Measurements from ENCODE around the gene CDK5.

The CDK5 gene

GRCh38 chr7:151059367-151060112 is 1.8 kb upstream of the CDK5 start, which contains the start of gene SLC4A2:
SLC4A2 (plus strand) TSS chr7:151059589; CDS start chr7:151061988, 2,399 bp downstream.
- FAIRE-seq (peak; percentile 73), DNase-seq (ENCODE audit: insufficient read length, low spot score) (peak; percentile 96)
- no peak for TF ChIP-seq POU2F2 (IDR thresholded peaks at IDR 0.05; ENCODE audit: low read depth, low read length)
- no peak for TF ChIP-seq PAX5 (IDR thresholded peaks at IDR 0.05; ENCODE audit: insufficient read depth, low read length, severe bottlenecking)
- 0 out of 2 replicates have a peak, but pooled peaks have one; percentile 13 for TF ChIP-seq SPI1 (IDR thresholded peaks at IDR 0.05; ENCODE audit: low read depth, low read length)

DNA sequence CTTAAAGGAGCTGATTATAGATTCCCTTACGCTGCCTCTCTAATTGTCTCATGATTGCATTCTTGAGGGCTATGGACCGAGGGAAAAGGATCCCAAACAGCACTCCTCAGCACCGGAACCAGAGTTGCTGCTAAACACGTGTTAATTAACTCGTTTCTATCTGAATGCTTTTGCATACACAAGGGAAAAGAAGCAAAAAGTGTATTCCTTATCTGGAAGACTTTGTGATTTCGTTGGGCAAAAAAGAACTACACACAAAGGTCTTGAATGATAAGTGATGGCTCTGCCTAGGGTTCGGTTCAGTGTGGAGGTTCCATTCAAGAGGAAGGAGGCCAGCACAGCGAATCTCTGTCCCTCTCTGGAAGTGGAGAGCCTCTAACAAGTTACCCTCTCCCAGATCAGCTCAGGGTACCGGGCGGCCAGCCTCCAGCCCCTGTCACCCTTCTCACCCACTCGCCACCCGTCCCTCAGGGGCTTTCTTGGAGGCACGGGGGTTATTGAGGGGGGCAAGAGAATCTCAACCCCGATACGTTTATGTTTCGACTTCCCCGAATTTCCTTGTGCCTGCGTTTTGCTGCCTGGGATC is 1.2 kb upstream of the CDK5 start:
- TF ChIP-seq PAX5 (IDR thresholded peaks at IDR 0.05; ENCODE audit: insufficient read depth, low read length, severe bottlenecking) (no peak), POLR2AphosphoS5 (IDR thresholded peaks at IDR 0.05; ENCODE audit: low read depth, low read length) (no peak), SPI1 (IDR thresholded peaks at IDR 0.05; ENCODE audit: low read depth, low read length) (no peak), TAF1 (IDR thresholded peaks at IDR 0.05; ENCODE audit: low read depth, low read length) (no peak), POLR2A (IDR thresholded peaks at IDR 0.05; ENCODE audit: low read depth, low read length) (no peak), POU2F2 (IDR thresholded peaks at IDR 0.05; ENCODE audit: low read depth, low read length) (no peak)
- no peak for DNase-seq (ENCODE audit: insufficient read length, low spot score)
- FAIRE-seq, result peak; percentile 66

DNA sequence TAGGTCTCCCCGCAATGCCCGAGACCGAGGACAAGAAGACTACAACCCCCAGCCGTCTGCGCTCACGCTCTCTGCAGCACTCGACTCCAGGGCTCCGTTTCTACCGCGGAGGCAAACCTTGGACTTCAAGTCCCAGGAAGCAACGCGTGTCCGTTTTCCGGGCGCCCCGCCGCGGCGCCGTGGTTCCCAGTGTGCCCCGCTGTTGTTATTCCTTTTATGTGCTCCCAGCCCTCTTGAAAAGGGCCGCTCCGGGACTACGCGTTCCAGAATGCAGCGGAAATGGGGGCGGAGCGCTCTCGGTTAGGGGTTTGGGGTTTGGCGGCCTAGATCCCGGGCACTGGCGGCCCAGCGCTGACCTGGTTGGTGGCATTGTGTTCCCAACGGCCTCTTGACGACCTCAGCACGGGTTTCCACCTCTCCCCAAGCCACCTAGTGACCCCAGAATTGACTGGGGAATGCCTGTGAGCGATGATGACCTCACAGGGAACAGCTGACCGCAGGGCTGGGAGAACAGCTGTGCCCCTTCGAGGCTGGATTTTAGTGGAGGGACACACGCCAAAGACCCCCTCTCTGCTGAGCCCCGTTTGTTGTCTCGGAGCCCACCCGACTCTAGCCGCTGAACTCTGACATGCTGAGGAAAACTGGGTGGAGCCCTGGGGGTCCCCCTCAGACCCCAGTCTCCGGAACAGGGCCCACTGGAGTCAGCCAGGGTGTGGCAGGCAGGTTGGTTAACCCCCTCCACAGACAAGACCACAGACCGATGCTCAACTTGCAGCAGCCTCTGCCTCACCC is 488 bp upstream of the CDK5 start:
- DNase-seq (ENCODE audit: insufficient read length, low spot score) (peak; percentile 99), FAIRE-seq (peak; percentile 96)
- TF ChIP-seq PAX5 (IDR thresholded peaks at IDR 0.05; ENCODE audit: insufficient read depth, low read length, severe bottlenecking) (no peak), POU2F2 (IDR thresholded peaks at IDR 0.05; ENCODE audit: low read depth, low read length) (peak; percentile 64; the same call in 1 of the 2 replicates)

DNA sequence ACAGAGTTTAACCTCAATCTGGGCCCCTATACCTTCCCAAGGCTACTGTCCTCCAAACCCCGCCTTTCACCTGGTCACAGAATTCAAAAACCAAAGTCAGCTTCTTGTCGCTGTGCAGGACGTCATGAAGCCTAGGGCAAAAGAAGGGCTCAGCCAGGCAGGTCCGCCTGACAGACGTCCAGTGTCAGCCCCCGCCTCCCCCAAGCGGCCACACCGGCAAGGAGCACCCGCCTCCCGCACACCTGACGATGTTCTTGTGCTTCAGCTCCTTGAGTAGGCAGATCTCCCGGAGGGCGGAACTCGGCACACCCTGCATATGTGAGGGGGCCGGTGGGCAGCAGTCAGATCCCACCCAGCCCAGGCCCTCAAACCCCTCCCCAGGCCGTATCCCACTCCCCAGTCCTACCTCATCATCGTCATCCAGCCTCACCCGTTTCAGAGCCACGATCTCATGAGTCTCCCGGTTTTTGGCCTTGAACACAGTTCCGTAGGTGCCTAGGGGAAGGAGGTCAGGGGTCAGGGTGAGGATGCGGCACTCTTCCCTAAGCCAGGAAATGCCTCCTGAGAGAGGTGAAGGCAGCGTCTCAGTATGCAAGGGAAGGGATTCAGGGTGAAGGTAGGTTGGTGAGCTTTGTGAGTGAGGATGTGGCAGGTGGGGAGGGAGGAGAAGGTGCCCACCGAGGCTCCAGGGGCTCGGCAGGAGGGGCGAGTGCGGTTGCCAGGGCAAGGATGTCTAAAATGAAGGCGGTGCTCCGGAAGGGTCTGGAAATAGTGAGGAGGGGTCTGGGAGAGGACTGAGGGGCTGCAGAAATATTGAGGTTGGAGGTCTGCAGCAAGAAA is 811 bp downstream of the CDK5 start:
- no peak for TF ChIP-seq SPI1 (IDR thresholded peaks at IDR 0.05; ENCODE audit: low read depth, low read length)
- TF ChIP-seq POLR2AphosphoS5 (IDR thresholded peaks at IDR 0.05; ENCODE audit: low read depth, low read length), result no peak
- TF ChIP-seq TAF1 (IDR thresholded peaks at IDR 0.05; ENCODE audit: low read depth, low read length), result no peak
- no peak for TF ChIP-seq POU2F2 (IDR thresholded peaks at IDR 0.05; ENCODE audit: low read depth, low read length)
- DNase-seq (ENCODE audit: insufficient read length, low spot score) (no peak), FAIRE-seq (no peak)

DNA sequence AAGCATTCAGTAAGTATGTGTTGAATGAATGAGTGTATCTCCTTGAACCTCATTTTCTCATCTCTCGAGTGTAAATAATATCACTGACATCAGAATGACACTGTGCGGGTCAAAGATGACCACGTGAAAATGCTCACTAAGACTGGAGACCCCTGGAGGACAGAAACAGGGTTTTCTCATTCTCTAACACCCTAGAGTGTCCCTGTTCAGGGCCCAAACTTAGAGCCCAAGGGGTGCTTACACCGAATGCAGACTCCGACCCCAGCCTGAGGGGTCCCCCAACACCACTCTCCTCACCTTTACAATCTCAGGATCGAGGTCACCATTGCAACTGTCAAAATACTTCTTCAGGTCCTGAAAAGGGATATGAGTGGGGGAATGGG is 1.4 kb downstream of the CDK5 start:
- DNase-seq (ENCODE audit: insufficient read length, low spot score) (no peak), FAIRE-seq (no peak)
- TF ChIP-seq SPI1 (IDR thresholded peaks at IDR 0.05; ENCODE audit: low read depth, low read length) (no peak), PAX5 (IDR thresholded peaks at IDR 0.05; ENCODE audit: insufficient read depth, low read length, severe bottlenecking) (no peak), POU2F2 (IDR thresholded peaks at IDR 0.05; ENCODE audit: low read depth, low read length) (no peak), POLR2A (IDR thresholded peaks at IDR 0.05; ENCODE audit: low read depth, low read length) (no peak), POLR2AphosphoS5 (IDR thresholded peaks at IDR 0.05; ENCODE audit: low read depth, low read length) (no peak), TAF1 (IDR thresholded peaks at IDR 0.05; ENCODE audit: low read depth, low read length) (no peak)

DNA sequence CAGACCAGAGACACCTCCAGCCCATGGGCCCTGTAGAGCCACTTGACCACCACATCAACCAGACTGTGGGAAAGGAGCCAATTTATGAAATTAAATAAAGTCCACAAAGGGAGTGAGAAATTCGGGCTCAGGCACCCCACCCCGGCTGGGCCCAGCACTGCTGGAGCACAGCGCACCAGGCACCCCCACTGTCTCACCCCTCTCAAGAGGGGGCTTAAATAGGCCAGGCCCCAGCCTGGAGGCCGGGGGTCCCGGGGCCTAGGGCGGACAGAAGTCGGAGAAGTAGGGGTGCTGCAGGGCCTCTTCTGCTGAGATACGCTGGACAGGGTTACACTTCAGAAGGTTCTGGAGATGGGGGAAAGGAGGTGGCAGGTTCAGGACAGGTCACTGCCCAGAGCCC is 3.9 kb downstream of the CDK5 start:
- no peak for TF ChIP-seq POLR2A (IDR thresholded peaks at IDR 0.05; ENCODE audit: low read depth, low read length)
- TF ChIP-seq POU2F2 (IDR thresholded peaks at IDR 0.05; ENCODE audit: low read depth, low read length), result no peak
- no peak for TF ChIP-seq TAF1 (IDR thresholded peaks at IDR 0.05; ENCODE audit: low read depth, low read length)
- TF ChIP-seq SPI1 (IDR thresholded peaks at IDR 0.05; ENCODE audit: low read depth, low read length), result no peak
- TF ChIP-seq PAX5 (IDR thresholded peaks at IDR 0.05; ENCODE audit: insufficient read depth, low read length, severe bottlenecking), result no peak
- no peak for TF ChIP-seq POLR2AphosphoS5 (IDR thresholded peaks at IDR 0.05; ENCODE audit: low read depth, low read length)
- DNase-seq (ENCODE audit: insufficient read length, low spot score) (no peak), FAIRE-seq (no peak)

- no peak for DNase-seq (ENCODE audit: insufficient read length, low spot score)
- FAIRE-seq, result no peak
- TF ChIP-seq POLR2A (IDR thresholded peaks at IDR 0.05; ENCODE audit: low read depth, low read length) (no peak), SPI1 (IDR thresholded peaks at IDR 0.05; ENCODE audit: low read depth, low read length) (no peak), TAF1 (IDR thresholded peaks at IDR 0.05; ENCODE audit: low read depth, low read length) (no peak), POU2F2 (IDR thresholded peaks at IDR 0.05; ENCODE audit: low read depth, low read length) (no peak), PAX5 (IDR thresholded peaks at IDR 0.05; ENCODE audit: insufficient read depth, low read length, severe bottlenecking) (no peak), POLR2AphosphoS5 (IDR thresholded peaks at IDR 0.05; ENCODE audit: low read depth, low read length) (no peak)
These were observed 4.6 kb downstream of the CDK5 start for GRCh38 chr7:151053096-151053495.

GRCh38 chr7:151051108-151051507 is 6.6 kb downstream of the CDK5 start:
- FAIRE-seq, result no peak
- DNase-seq (ENCODE audit: insufficient read length, low spot score), result no peak
- TF ChIP-seq TAF1 (IDR thresholded peaks at IDR 0.05; ENCODE audit: low read depth, low read length) (no peak), SPI1 (IDR thresholded peaks at IDR 0.05; ENCODE audit: low read depth, low read length) (no peak), POU2F2 (IDR thresholded peaks at IDR 0.05; ENCODE audit: low read depth, low read length) (no peak), POLR2AphosphoS5 (IDR thresholded peaks at IDR 0.05; ENCODE audit: low read depth, low read length) (no peak), POLR2A (IDR thresholded peaks at IDR 0.05; ENCODE audit: low read depth, low read length) (no peak), PAX5 (IDR thresholded peaks at IDR 0.05; ENCODE audit: insufficient read depth, low read length, severe bottlenecking) (no peak)
